ENCODE measurements around the gene SEC16B. TPM values are rescaled to one million over a fixed set of nuclear protein-coding genes. Genes with fewer than 3 reads are reported as not detected.

SEC16B gene
- total RNA-seq, 4 donors from 2014 or later, result 1.8 to 5.5 (median 3.5) TPM

GRCh38 chr1:177933881-177934280, 36.0 kb downstream of the SEC16B start:
- TF ChIP-seq EP300 (IDR thresholded peaks at IDR 0.05), result no peak
- TF ChIP-seq POLR2A (IDR thresholded peaks at IDR 0.05), result no peak
- no peak for TF ChIP-seq POLR2AphosphoS5 (IDR thresholded peaks at IDR 0.05)
- TF ChIP-seq CTCF (IDR thresholded peaks at IDR 0.05), result no peak
- Histone ChIP-seq H3K9me3 (no peaks in the 10 kb centered on the region), H3K36me3 (peaks cover 0 to 89% of the 10 kb centered on the region in 2 donors), H3K27ac (no peak overlapping the region), H3K4me3 (no peak overlapping the region), H3K27me3 (no peaks in the 10 kb centered on the region), H3K4me1 (no peaks in the 10 kb centered on the region)
- ATAC-seq, result no peak
- WGBS, 2 donors (ENCODE audit: low coverage in 1 of 2), result 91 to 92% methylated on average over 1 of the region's 1 CpG

DNA sequence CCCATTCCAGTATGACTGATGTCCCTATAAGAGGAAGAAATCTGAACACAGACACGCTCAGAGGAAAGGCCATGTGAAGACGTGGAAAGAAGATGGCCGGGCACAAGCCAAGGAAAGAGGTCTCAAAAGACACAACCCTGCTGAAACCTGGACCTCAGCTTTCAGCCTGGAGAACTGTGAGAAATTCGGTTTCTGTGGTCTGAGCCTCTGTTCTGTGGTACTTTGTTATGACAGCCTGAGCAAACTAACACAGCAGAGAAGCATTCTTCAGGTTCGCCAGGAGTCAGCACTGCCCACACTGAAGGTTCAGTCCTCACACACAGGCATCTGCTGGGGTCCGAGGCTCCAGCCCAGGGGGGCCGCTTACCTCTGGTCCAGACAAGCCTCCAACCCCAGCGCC, 37.7 kb downstream of the SEC16B start:
- ATAC-seq, result no peak
- Histone ChIP-seq H3K27me3 (no peaks in the 10 kb centered on the region), H3K4me1 (no peaks in the 10 kb centered on the region), H3K9me3 (no peaks in the 10 kb centered on the region), H3K4me3 (no peak overlapping the region), H3K27ac (no peak overlapping the region), H3K36me3 (peaks cover 0 to 88% of the 10 kb centered on the region in 2 donors)
- 80 to 86% methylated on average over 3 to 4 of the region's 8 CpGs for WGBS, 2 donors (ENCODE audit: low coverage in 1 of 2)
- no peak for TF ChIP-seq POLR2A (IDR thresholded peaks at IDR 0.05)
- no peak for TF ChIP-seq POLR2AphosphoS5 (IDR thresholded peaks at IDR 0.05)
- TF ChIP-seq CTCF (IDR thresholded peaks at IDR 0.05), result no peak
- TF ChIP-seq EP300 (IDR thresholded peaks at IDR 0.05), result no peak

- no peak for ATAC-seq
- H3K9me3 ChIP-seq, result no peaks in the 10 kb centered on the region
- H3K27ac ChIP-seq, result no peak overlapping the region
- H3K27me3 ChIP-seq, result no peaks in the 10 kb centered on the region
- TF ChIP-seq EP300 (IDR thresholded peaks at IDR 0.05) (no peak), CTCF (IDR thresholded peaks at IDR 0.05) (no peak), POLR2A (IDR thresholded peaks at IDR 0.05) (no peak), POLR2AphosphoS5 (IDR thresholded peaks at IDR 0.05) (no peak)
- no peak overlapping the region for H3K4me3 ChIP-seq
- 53 to 85% methylated on average over 2 of the region's 2 CpGs for WGBS, 2 donors (ENCODE audit: low coverage in 1 of 2)
- H3K4me1 ChIP-seq, result no peaks in the 10 kb centered on the region
- peaks cover 0 to 61% of the 10 kb centered on the region in 2 donors for H3K36me3 ChIP-seq
Measured at GRCh38 chr1:177928952-177929351, 40.9 kb downstream of the SEC16B start.

DNA sequence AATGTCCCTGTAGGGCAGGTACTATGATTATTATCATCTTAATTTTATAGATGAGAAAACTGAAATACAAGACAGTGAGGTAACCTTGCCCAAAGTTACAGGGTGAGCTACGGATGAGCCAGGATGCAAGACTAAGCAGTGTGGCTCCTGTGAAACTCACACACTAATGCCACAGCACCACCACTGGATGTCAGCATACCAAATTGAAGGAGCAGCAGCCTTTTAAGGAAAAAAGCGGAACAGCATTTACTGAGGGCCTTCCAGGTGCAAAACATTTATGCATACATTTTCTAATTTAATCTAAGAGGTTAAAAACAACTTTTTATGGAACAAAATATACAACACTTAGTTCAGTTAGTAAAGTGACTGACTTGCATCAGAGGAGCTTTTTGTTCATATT, 41.7 kb downstream of the SEC16B start:
- 79 to 83% methylated on average over 2 of the region's 2 CpGs for WGBS, 2 donors (ENCODE audit: low coverage in 1 of 2)
- Histone ChIP-seq H3K4me3 (no peak overlapping the region), H3K36me3 (peaks cover 0 to 55% of the 10 kb centered on the region in 2 donors), H3K9me3 (no peaks in the 10 kb centered on the region), H3K4me1 (no peaks in the 10 kb centered on the region), H3K27ac (no peak overlapping the region), H3K27me3 (no peaks in the 10 kb centered on the region)
- no peak for ATAC-seq
- TF ChIP-seq POLR2A (IDR thresholded peaks at IDR 0.05), result no peak
- no peak for TF ChIP-seq POLR2AphosphoS5 (IDR thresholded peaks at IDR 0.05)
- no peak for TF ChIP-seq CTCF (IDR thresholded peaks at IDR 0.05)
- no peak for TF ChIP-seq EP300 (IDR thresholded peaks at IDR 0.05)

DNA sequence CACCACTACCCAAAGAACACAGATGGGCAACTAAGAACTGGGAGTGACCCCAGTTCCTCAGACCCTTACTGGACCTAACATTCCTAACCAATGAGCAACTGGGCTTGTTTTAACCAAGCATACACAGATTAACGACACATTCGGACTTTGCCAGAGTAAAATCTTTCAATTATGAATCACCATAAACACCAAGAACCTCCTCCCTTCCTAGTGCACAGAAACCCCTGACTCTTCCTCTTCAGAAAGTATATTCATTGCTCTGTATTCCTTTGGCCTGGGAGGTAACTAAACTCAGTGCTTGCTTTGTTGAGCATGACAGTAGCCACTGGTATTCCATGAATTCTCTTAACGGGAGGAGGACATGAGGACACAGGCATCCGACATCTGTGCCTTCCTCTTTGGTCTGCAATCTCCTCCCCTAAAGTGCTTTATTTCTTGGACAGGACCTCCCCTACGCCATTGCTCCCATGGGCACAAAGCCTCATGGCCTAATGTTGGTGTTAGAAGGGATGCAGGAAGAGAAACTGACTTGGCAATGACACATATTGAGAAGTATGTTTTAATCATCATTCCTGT, 42.7 kb downstream of the SEC16B start:
- peak; percentile 52 for ATAC-seq
- 35 to 63% methylated on average over 5 of the region's 5 CpGs for WGBS, 2 donors (ENCODE audit: low coverage in 1 of 2)
- H3K9me3 ChIP-seq, result no peaks in the 10 kb centered on the region

More for the DNA sequence above, 42.7 kb downstream of the SEC16B start:
- H3K36me3 ChIP-seq, result peaks cover 0 to 44% of the 10 kb centered on the region in 2 donors
- TF ChIP-seq EP300 (IDR thresholded peaks at IDR 0.05) (no peak), POLR2A (IDR thresholded peaks at IDR 0.05) (no peak), POLR2AphosphoS5 (IDR thresholded peaks at IDR 0.05) (no peak)
- H3K4me3 ChIP-seq, result no peak overlapping the region
- no peaks in the 10 kb centered on the region for H3K4me1 ChIP-seq
- H3K27me3 ChIP-seq, result no peaks in the 10 kb centered on the region
- H3K27ac ChIP-seq, result no peak overlapping the region

Data from gastroesophageal sphincter (tissue), 4 donors.